Trophoblast cell (in vitro differentiated cells and primary cell): ENCODE measurements around the gene CDH3.

ENCODE experiments used
- DNase-seq, 2 donors: peaks; one replicate each; pipeline ENCODE4 v3.0.0-alpha.2; 2016
- H2AFZ ChIP-seq: 2 replicates; pipeline ENCODE4 v1.6.1; 2013; ENCODE audit warnings: low read length, moderate library complexity, mild to moderate bottlenecking; ENCODE audit not compliant: insufficient read depth, poor library complexity
- H2AK5ac ChIP-seq: 2 replicates; pipeline ENCODE4 v1.6.1; 2013; ENCODE audit warnings: mild to moderate bottlenecking, low read length
- H2BK120ac ChIP-seq: 2 replicates; pipeline ENCODE4 v1.6.1; 2013; ENCODE audit warnings: low read length, mild to moderate bottlenecking, moderate library complexity; ENCODE audit not compliant: insufficient read depth, poor library complexity
- H2BK12ac ChIP-seq: 2 replicates; pipeline ENCODE4 v1.6.1; 2013; ENCODE audit warnings: mild to moderate bottlenecking, low read length, moderate library complexity
- H2BK5ac ChIP-seq: 2 replicates; pipeline ENCODE4 v1.6.1; 2013; ENCODE audit warnings: low read length, low read depth, moderate library complexity, mild to moderate bottlenecking; ENCODE audit not compliant: poor library complexity
- H3K14ac ChIP-seq: 2 replicates; pipeline ENCODE4 v1.6.1; 2013; ENCODE audit warnings: mild to moderate bottlenecking, low read length
- H3K18ac ChIP-seq: 2 replicates; pipeline ENCODE4 v1.6.1; 2013; ENCODE audit warnings: mild to moderate bottlenecking, low read length
- H3K23ac ChIP-seq: 2 replicates; pipeline ENCODE4 v1.6.1; 2013; ENCODE audit warnings: low read length
- H3K27ac ChIP-seq: 2 replicates; pipeline ENCODE4 v1.5.1; 2013; ENCODE audit warnings: low read depth, mild to moderate bottlenecking, inconsistent platforms, low read length, moderate library complexity
- H3K27me3 ChIP-seq: 2 replicates; pipeline ENCODE4 v1.6.1; 2013; ENCODE audit warnings: inconsistent platforms, mild to moderate bottlenecking, low read length, moderate library complexity; ENCODE audit not compliant: insufficient read depth
- H3K36me3 ChIP-seq, 2 experiments: 1 replicate in 1 of 2; 2 replicates in 1 of 2; pipeline ENCODE4 v1.6.1; 2013; ENCODE audit warnings: low read length in 2 of 2, mild to moderate bottlenecking in 2 of 2, moderate library complexity in 1 of 2; ENCODE audit not compliant: insufficient read depth in 2 of 2, control insufficient read depth in 1 of 2
- H3K4ac ChIP-seq: 2 replicates; pipeline ENCODE4 v1.6.1; 2013; ENCODE audit warnings: low read depth, mild to moderate bottlenecking, low read length, moderate library complexity
- H3K4me1 ChIP-seq, 2 experiments: 1 replicate in 1 of 2; 2 replicates in 1 of 2; pipeline ENCODE4 v1.6.1; 2013; ENCODE audit warnings: low read length in 2 of 2, mild to moderate bottlenecking in 2 of 2, moderate library complexity in 1 of 2; ENCODE audit not compliant: insufficient read depth in 2 of 2, control insufficient read depth in 1 of 2
- H3K4me2 ChIP-seq: 2 replicates; pipeline ENCODE4 v1.6.1; 2013; ENCODE audit warnings: inconsistent platforms, mild to moderate bottlenecking, low read length, moderate library complexity
- H3K4me3 ChIP-seq: 2 replicates; pipeline ENCODE4 v1.5.1; 2013; ENCODE audit warnings: mild to moderate bottlenecking, low read depth, low read length, inconsistent platforms
- H3K79me1 ChIP-seq: one replicate; pipeline ENCODE4 v1.6.1; 2013; ENCODE audit warnings: low read length
- H3K79me2 ChIP-seq: 2 replicates; pipeline ENCODE4 v1.6.1; 2013; ENCODE audit warnings: low read length, mild to moderate bottlenecking; ENCODE audit not compliant: control insufficient read depth, insufficient read depth, poor library complexity
- H3K9ac ChIP-seq: 2 replicates; pipeline ENCODE4 v1.6.1; 2013; ENCODE audit warnings: mild to moderate bottlenecking, low read length
- H3K9me3 ChIP-seq: 2 replicates; pipeline ENCODE4 v1.6.1; 2013; ENCODE audit warnings: low read depth, mild to moderate bottlenecking, control low read depth, inconsistent platforms, low read length; ENCODE audit not compliant: insufficient read depth
- H4K12ac ChIP-seq: 2 replicates; pipeline ENCODE4 v1.6.1; 2013; ENCODE audit warnings: low read depth, mild to moderate bottlenecking, low read length, moderate library complexity
- H4K8ac ChIP-seq: 2 replicates; pipeline ENCODE4 v1.6.1; 2013; ENCODE audit warnings: low read depth, mild to moderate bottlenecking, low read length, moderate library complexity
- H4K91ac ChIP-seq: one replicate; pipeline ENCODE4 v1.6.1; 2013; ENCODE audit warnings: low read depth, mild to moderate bottlenecking, low read length, moderate library complexity
- WGBS: extraction: QIAGEN DNeasy Blood & Tissue Kit; methylation state at CpG from one replicate; pipeline ENCODE4 v1.1.7; 2013; ENCODE audit warnings: missing lambda C conversion rate; ENCODE audit not compliant: insufficient read length, insufficient coverage; ENCODE audit errors: extremely low coverage; 5-methylcytosine and 5-hydroxymethylcytosine counted together

CDH3 gene

DNA sequence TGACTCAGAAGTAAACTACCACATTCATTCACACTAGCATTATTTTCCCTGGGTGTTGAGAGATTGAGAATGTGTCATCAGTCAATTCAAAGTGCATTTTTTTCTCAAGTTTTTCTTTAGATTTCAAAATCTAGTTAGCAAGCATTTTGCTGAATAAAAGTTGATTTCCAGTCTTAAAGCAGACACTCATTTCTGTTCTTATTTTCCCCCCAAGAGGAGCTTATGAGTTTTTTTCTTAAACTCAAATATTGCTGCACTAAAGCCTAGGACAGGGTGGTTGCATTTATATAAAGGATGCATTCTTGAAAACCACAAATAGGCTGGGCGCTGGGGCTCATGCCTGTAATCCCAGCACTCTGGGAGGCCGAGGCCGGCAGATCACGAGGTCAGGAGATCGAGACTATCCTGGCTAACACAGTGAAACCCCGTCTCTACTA lies 15.3 kb downstream of the CDH3 start:
- H3K79me2 ChIP-seq = peaks cover 9% of the 10 kb centered on the region
- no peak overlapping the region for H3K23ac ChIP-seq
- peaks cover 31 to 40% of the 10 kb centered on the region in 2 experiments for H3K4me1 ChIP-seq
- no peak overlapping the region for H2BK120ac ChIP-seq
- no peak overlapping the region for H2AFZ ChIP-seq
- no peak overlapping the region for H2BK5ac ChIP-seq
- H3K27me3 ChIP-seq = no peaks in the 10 kb centered on the region
- H3K27ac ChIP-seq = no peak overlapping the region
- no peak overlapping the region for H3K4me3 ChIP-seq
- H2AK5ac ChIP-seq = no peak overlapping the region
- H3K36me3 ChIP-seq = peaks cover 2 to 3% of the 10 kb centered on the region in 2 experiments
- H4K91ac ChIP-seq = no peak overlapping the region
- no peak overlapping the region for H3K18ac ChIP-seq
- H3K79me1 ChIP-seq = peaks cover 11% of the 10 kb centered on the region
- H3K4me2 ChIP-seq = no peak overlapping the region
- no peak overlapping the region for H4K12ac ChIP-seq
- H3K9me3 ChIP-seq = no peaks in the 10 kb centered on the region
- no peak overlapping the region for H3K4ac ChIP-seq
- H2BK12ac ChIP-seq = no peak overlapping the region
- H3K9ac ChIP-seq = no peak overlapping the region
- H4K8ac ChIP-seq = no peak overlapping the region
- no CpG with 5 or more reads among the region's 6 CpGs for WGBS
- DNase-seq = no peak
- H3K14ac ChIP-seq = no peak overlapping the region

DNA sequence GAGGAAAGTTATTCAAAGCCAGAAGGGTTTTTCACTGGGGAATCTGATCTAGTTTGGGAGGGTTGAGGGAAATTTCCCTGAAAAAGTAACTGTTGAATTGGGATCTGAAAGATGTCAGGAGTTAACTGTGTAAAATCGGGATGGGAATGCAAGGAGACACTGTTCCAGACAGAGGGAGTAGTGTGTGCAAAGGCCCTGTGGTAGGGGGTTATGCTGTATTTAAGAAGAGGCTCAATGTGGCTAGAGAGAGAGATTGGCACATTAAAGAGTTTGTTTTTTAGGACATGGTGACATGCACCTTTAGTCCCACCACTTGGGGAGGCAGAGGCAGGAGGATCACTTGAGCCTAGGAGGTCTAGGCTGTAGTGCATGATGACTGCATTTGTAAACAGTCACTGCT lies 16.9 kb downstream of the CDH3 start:
- no peak overlapping the region for H2AFZ ChIP-seq
- H2BK5ac ChIP-seq = no peak overlapping the region
- H3K9ac ChIP-seq = no peak overlapping the region
- no peak overlapping the region for H3K4me3 ChIP-seq
- H3K18ac ChIP-seq = no peak overlapping the region
- no peak overlapping the region for H3K27ac ChIP-seq
- H3K36me3 ChIP-seq = peaks cover 3 to 7% of the 10 kb centered on the region in 2 experiments
- H3K79me1 ChIP-seq = peaks cover 16% of the 10 kb centered on the region
- no peak overlapping the region for H4K91ac ChIP-seq
- peaks cover 12% of the 10 kb centered on the region for H3K79me2 ChIP-seq
- H3K14ac ChIP-seq = no peak overlapping the region
- no peak overlapping the region for H4K8ac ChIP-seq
- H3K9me3 ChIP-seq = no peaks in the 10 kb centered on the region
- no peak for DNase-seq
- peaks cover 27 to 35% of the 10 kb centered on the region in 2 experiments for H3K4me1 ChIP-seq
- no peak overlapping the region for H4K12ac ChIP-seq
- no peak overlapping the region for H2AK5ac ChIP-seq
- no peak overlapping the region for H2BK12ac ChIP-seq
- no peak overlapping the region for H3K4me2 ChIP-seq
- peak overlapping the region; percentile 49 for H3K4ac ChIP-seq
- no CpG with 5 or more reads among the region's 1 CpG for WGBS
- H2BK120ac ChIP-seq = no peak overlapping the region
- H3K23ac ChIP-seq = no peak overlapping the region
- no peaks in the 10 kb centered on the region for H3K27me3 ChIP-seq

DNA sequence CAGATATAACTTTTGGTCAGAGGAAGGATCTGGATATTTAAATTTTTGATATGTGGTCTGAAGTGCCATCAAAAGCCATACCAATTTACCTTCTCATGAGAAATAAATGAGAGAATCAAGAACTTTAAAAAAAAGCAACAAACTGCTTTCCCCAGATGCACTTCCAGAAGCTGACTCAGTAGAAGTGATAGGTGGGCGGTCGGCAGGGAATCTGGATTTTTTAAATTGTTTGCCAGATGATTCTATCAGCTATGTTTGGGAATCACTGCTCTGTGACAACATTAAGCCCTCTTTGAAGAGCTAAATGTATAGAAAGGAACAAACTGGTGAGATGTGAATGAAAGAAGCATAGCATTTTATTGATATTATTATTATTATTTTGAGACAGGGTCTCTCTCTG lies 19.2 kb downstream of the CDH3 start:
- H3K18ac ChIP-seq = no peak overlapping the region

DNA sequence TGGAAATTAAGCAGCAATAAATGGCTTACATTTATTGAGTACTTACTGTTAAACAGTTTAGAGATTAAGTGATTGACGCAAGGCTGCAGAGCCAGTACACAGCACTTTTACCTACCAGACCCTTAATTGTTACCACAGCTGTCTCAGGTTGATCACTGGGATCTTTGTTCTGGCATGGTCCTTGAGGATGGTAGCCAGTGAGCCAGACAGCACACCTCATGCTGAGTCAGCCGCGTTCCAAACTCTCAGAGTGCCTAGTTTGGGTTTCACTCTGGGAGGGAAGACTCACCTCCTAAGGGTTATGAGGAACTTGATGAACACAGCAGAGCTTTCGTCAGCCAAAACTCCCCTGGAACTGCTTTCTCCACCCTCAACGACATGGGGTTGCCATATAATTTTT lies 20.4 kb downstream of the CDH3 start:
- H4K91ac ChIP-seq = no peak overlapping the region
- H4K8ac ChIP-seq = no peak overlapping the region
- no peak overlapping the region for H3K9ac ChIP-seq
- H3K79me1 ChIP-seq = peaks cover 6% of the 10 kb centered on the region
- peaks cover 20 to 29% of the 10 kb centered on the region in 2 experiments for H3K4me1 ChIP-seq
- no peak overlapping the region for H3K4me2 ChIP-seq
- peaks cover 7% of the 10 kb centered on the region for H3K79me2 ChIP-seq
- H2BK12ac ChIP-seq = no peak overlapping the region
- no CpG with 5 or more reads among the region's 5 CpGs for WGBS
- no peak overlapping the region for H3K14ac ChIP-seq
- H3K36me3 ChIP-seq = peaks cover 3 to 7% of the 10 kb centered on the region in 2 experiments
- H3K9me3 ChIP-seq = no peaks in the 10 kb centered on the region
- no peak overlapping the region for H2BK120ac ChIP-seq
- no peaks in the 10 kb centered on the region for H3K27me3 ChIP-seq
- H3K27ac ChIP-seq = peak overlapping the region; percentile 29
- H2AFZ ChIP-seq = no peak overlapping the region
- DNase-seq = no peak
- H2BK5ac ChIP-seq = no peak overlapping the region
- no peak overlapping the region for H2AK5ac ChIP-seq
- no peak overlapping the region for H3K23ac ChIP-seq
- no peak overlapping the region for H3K18ac ChIP-seq
- no peak overlapping the region for H3K4ac ChIP-seq
- H3K4me3 ChIP-seq = no peak overlapping the region
- no peak overlapping the region for H4K12ac ChIP-seq

More for the DNA sequence above, 19.2 kb downstream of the CDH3 start:
- no CpG with 5 or more reads among the region's 2 CpGs for WGBS
- Histone ChIP-seq H2BK12ac (no peak overlapping the region), H4K12ac (no peak overlapping the region), H3K36me3 (peaks cover 3 to 7% of the 10 kb centered on the region in 2 experiments), H3K23ac (no peak overlapping the region), H4K91ac (no peak overlapping the region), H3K9ac (no peak overlapping the region), H3K27ac (no peak overlapping the region), H2BK120ac (no peak overlapping the region), H4K8ac (no peak overlapping the region), H3K79me2 (peaks cover 7% of the 10 kb centered on the region), H3K9me3 (no peaks in the 10 kb centered on the region), H3K79me1 (peaks cover 6% of the 10 kb centered on the region), H2AFZ (no peak overlapping the region), H3K4me3 (no peak overlapping the region), H3K4me2 (no peak overlapping the region), H3K4me1 (peaks cover 21 to 30% of the 10 kb centered on the region in 2 experiments), H2BK5ac (no peak overlapping the region), H3K27me3 (no peaks in the 10 kb centered on the region), H3K4ac (no peak overlapping the region), H2AK5ac (no peak overlapping the region), H3K14ac (no peak overlapping the region)
- no peak for DNase-seq
